Tongue (tissue), 2 donors: ENCODE measurements around the gene RHOD. TPM values are rescaled to one million over a fixed set of nuclear protein-coding genes. Genes with fewer than 3 reads are reported as not detected.

Experiments
- DNase-seq: peaks from one replicate; pipeline ENCODE4 v3.0.0-alpha.2; 2015
- total RNA-seq: library from RNA; depleted of rRNA; stranded (reverse); fragments of >200 nt; gene quantifications from one replicate; pipeline ENCODE4 v1.2.3, GENCODE V29; 2014

RHOD gene
- total RNA-seq, 1 donor from 2014 or later = 14.4 TPM

GRCh38 chr11:67062526-67063373, 6.1 kb downstream of the RHOD start:
- DNase-seq = no peak

GRCh38 chr11:67066333-67066709, 9.7 kb downstream of the RHOD start:
- no peak for DNase-seq

GRCh38 chr11:67071420-67072284, 15.0 kb downstream of the RHOD start:
- DNase-seq = peak; percentile 71

DNA sequence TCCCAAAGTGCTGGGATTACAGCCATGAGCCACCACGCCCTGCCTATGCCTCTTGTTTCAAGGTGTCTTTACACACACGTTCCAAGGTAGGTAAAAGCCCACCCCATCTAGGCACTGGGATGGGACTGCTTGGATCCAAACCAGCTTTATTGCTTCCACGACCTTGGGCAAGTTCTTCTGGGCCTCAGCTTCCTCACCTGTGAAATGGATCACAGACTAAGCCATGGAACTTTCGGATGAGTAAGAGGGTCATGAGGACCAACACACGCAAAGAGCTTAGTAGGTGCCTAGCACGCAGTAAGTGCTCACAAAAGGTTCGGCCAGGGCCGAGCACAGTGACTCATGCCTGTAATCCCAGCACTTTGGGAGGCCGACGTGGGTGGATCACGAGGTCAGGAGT, 15.6 kb downstream of the RHOD start:
- DNase-seq = no peak

DNA sequence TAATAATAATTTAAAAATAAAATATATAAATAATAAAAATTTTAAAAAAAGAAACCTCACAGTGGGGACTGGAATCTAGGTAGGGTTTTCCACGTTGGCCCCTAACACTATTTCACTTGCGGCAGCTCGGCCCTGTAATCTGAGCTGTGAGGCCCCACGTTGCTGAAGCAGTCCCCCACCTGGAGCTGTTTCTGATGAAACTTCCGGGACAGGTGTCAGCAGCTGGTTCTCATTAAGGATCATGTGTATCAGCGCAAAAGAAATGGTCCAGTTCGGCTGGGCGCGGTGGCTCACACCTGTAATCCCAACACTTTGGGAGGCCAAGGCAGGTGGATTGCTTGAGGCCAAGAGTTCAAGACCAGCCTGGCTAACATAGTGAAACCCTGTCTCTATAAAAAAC, 17.3 kb downstream of the RHOD start:
- DNase-seq = no peak

DNA sequence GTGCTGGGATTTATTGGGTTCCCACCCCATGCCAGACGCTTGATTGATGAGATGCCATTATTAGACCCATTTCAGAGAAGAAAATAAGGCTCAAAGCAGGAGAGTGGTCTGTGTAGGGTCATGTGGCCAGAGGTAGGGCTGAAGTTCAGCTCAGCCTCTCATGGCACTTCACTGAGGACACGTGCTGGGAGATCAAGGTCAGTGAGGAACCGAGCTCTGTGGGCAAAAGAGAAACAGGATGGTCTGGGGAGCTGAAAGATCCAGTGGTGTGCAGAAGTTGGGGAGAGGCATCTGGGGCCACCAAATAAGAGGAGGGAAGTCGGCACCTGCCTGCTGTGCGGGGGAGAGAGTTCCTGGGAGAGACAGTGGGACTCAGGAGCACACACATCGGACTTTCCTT, 19.6 kb downstream of the RHOD start:
- no peak for DNase-seq

DNA sequence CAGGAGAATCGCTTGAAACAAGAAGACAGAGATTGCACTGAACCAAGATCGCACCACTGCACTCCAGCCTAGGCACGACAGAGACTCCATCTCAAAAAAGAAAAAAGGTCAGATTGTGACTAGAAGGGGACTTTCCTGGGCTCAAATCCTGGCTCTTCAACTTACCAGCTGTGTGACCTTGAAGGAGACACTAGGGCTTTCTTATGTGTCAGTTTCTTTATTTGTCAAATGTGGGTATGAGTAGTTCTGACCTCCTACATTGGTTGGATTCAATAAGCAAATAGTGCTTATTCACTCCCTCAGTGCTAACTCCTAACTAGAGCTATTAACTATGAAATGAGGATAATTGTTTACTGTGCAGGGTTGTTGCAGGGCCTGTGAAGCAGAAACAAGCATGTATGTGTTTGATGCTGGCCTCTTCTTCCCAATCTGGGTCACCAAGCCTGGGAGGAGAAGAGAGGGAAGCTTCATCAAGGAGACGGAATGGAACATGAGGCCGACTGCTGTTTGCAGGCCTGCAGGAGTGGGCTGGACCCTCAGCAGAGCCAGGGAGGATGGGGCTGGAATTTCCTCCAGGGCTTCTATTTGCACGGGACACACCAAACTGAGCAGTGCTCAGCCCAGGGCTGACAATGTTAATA, 22.5 kb downstream of the RHOD start:
- no peak for DNase-seq

DNA sequence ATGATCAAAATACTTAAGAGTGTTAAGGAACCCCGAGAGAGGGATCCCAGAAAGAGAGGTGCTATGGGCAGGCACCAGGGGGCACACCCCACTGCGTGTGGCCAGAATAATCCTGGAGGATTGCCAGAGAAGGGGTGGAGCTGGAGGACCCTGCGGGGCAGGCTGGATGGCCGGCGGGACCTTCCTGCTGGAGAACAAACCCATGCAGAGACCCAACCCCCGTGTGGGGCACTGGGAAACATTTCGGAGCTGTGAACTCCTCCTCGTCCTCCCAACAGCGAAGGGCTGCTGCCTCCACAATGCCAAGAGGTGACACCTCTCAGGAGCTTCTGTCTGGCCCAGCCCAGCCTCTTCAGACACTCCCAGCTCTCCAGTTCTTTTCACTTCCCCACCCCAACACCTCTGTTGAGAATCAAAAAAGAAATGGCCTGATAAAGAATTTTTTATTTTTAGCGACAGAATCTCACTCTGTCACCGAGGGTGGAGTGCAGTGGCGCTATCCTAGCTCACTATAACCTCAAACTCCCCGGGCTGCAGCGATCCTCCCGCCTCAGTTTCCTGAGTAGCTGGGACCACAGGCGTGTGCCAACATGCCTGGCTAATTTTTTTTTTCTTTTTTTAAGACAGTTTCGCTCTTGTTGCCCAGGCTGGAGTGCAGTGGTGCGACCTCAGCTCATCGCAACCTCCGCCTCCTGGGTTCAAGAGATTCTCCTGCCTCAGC, 25.6 kb downstream of the RHOD start:
- peak; percentile 57 for DNase-seq

GRCh38 chr11:67083786-67084366, 27.2 kb downstream of the RHOD start:
- no peak for DNase-seq

GRCh38 chr11:67085617-67086016, 29.0 kb downstream of the RHOD start:
- no peak for DNase-seq

DNA sequence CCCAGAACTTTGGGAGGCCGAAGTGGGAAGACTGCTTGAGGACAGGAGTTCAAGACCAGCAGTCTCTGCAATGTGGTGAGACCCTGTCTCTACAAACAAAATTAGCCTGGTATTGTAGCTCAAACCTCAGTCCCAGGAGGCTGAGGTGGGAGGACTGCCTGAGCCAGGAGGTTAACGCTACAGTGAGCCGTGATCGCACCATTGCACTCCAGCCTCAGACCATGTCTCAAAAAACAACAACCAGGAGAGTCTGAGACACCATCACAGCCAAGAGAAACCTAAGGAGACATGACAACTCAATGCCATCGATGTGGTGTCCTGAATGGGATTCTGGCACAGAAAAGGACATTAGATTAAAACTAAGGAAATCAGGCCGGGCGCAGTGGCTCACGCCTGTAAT, 34.1 kb downstream of the RHOD start:
- DNase-seq = no peak

DNA sequence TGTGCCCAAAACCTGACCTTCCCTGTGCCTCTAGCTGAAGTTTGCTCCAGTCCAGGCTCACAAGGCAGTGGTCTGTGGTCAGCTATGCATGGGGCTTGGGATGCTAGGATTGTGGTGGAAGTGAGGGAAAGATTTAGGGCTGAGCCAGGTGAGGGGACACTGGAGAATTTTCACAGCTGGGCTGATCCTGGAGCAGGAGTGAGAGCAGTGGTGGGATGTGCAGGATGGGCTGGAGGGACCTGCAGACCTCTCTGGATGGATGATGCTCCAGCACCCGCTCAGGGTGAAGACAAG, 38.5 kb downstream of the RHOD start:
- DNase-seq = no peak

DNA sequence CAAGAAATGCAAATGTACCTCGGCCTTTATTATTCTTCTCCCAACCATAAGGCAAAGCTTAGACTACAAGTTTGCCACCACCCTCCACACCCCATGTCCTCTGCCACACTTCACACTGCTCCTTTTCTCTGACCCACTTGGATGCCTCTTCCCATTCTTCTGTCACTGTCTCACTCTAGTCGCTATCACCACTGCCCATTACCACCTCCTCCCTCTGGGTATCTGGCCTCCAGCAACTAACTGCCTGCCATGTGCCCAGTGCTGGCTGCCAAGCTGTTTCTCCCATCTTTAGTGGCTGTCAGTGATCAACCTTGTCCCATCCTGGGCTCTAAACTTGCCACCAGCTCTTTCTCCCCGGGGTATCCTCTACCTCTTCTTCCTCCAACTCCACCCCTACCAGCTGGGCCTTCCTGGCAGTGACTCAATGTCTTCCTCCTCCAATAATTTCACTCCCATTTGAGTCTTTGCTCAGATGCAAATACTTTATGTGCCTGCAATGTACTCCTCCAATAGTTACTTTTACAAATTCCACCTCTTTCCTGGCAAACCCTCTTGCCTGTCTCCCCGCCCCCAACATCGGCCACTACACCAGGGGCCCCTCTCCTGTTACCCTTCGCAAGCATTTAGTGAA, 42.3 kb downstream of the RHOD start:
- DNase-seq = no peak

DNA sequence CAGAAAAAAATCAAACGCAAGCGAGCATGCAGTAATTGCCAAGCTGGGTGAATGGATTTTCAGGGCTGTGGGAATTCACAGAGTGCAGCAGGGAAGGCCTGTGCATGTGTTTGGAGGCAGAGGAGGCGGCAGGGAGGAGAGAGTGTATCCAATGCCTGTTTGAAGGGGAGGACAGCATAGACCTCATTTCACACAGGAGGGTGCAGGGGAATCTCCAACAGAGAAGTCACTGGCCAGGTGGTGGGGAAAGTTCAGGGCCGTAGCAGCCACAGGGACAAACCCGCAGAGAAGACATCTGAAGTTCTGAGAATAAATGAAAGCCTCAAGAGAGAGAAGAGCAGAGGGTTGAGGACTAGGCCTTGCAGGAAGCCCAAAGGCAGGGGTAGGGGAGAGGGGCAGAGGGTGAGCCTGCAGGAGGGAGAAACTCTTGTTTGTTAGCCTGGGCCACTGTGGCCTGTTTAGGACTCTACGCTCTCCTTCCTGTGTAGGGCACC, 43.2 kb downstream of the RHOD start:
- DNase-seq = no peak

DNA sequence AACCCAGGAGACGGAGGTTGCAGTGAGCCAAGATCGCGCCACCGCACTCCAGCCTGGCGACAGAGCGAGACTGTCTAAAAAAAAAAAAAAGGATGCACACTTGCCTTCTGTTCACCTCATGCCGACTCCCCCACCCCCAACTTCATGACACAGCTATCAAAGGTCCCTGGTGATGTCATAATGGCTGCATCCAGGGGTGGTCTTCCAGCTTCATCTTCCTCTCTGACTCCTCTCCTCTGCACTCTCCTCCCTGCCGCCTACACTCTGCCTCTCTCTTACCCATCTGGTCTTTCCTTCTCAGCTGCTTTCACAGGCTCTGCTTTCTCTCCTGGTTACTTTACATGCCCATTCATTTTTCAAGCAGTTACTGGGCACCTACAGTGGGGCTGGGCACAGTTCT, 46.0 kb downstream of the RHOD start:
- DNase-seq = no peak

GRCh38 chr11:67105964-67106363, 49.3 kb downstream of the RHOD start:
- no peak for DNase-seq

- DNase-seq = peak; percentile 92
These were observed 54.6 kb downstream of the RHOD start for GRCh38 chr11:67111261-67111660.

DNA sequence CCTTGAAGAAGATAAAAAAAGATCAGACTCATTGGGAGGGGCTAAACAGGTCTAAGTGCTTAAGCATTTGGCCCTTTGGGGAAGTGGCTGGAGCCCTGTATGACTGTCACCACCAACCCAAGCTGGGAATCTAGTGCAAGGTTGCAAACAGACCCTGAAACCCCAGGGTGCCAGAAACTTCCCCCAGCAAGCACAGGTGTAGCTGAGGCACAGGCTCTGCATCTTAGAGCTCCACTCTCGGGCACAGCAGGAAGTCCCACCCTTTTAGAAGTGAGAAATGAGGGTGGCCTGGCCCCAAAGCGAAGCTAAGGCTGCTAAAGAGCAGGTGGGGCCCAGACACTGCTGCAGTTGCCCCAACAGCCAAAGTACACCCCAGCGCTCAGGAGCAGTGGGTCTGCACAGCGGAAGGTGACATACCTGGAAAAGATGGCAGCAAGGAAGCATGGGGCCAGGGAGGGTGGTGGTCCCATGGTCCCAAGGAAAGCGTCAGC, 56.6 kb downstream of the RHOD start:
- DNase-seq = no peak

GRCh38 chr11:67114275-67114896, 57.7 kb downstream of the RHOD start:
- DNase-seq = no peak

DNA sequence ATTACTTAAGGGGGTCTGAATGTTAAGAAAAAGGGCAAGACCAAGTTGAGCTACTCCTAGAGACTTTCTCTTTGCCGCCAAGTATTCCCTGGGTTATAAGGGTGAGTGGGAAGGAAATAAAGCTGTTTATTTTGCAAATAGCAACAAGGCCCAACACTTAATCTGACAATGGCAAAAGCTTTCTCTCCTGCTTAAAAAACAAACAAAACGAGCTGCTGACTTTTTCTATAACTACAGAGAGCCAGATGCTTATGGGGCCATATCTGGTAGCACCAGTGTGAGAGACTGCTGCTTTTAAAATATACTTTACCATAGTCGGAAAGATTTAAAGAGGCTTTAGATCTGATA, 60.1 kb downstream of the RHOD start:
- no peak for DNase-seq

GRCh38 chr11:67117176-67117575, 60.5 kb downstream of the RHOD start:
- peak; percentile 9 for DNase-seq
